Epithelial cell of esophagus (primary cell): ENCODE results near the gene AOPEP.

ENCODE experiments used
- DNase-seq: peaks from one replicate; pipeline ENCODE4 v3.0.0; 2010; ENCODE audit warnings: low read depth
- H3K4me3 ChIP-seq: 2 replicates; pipeline ENCODE4 v1.5.1; 2011; ENCODE audit warnings: mild to moderate bottlenecking, low read length, control low read depth
- CTCF ChIP-seq: IDR thresholded peaks from 2 replicates; pipeline ENCODE4 v1.5.1; 2011; ENCODE audit warnings: low read depth, mild to moderate bottlenecking, low read length, control low read depth, inconsistent platforms; ENCODE audit not compliant: insufficient read depth; ENCODE audit errors: missing control alignments

AOPEP gene

GRCh38 chr9:94798708-94799107 lies 72.2 kb downstream of the AOPEP start:
- H3K4me3 ChIP-seq: no peak overlapping the region
- no peak for TF ChIP-seq CTCF
- no peak for DNase-seq

GRCh38 chr9:94799578-94800264 lies 73.2 kb downstream of the AOPEP start:
- H3K4me3 ChIP-seq: no peak overlapping the region
- DNase-seq: peak; percentile 56
- TF ChIP-seq CTCF: no peak

- DNase-seq: no peak
- no peak overlapping the region for H3K4me3 ChIP-seq
- TF ChIP-seq CTCF: no peak
Observed at GRCh38 chr9:94800424-94801117, 74.1 kb downstream of the AOPEP start.

- H3K4me3 ChIP-seq: no peak overlapping the region
- no peak for TF ChIP-seq CTCF
- no peak for DNase-seq
Observed at GRCh38 chr9:94801234-94801633, 74.7 kb downstream of the AOPEP start.

GRCh38 chr9:94801681-94802080 lies 75.2 kb downstream of the AOPEP start:
- no peak for TF ChIP-seq CTCF
- DNase-seq: peak; percentile 60
- no peak overlapping the region for H3K4me3 ChIP-seq

- no peak for TF ChIP-seq CTCF
- H3K4me3 ChIP-seq: no peak overlapping the region
- DNase-seq: peak; percentile 50
Observed at GRCh38 chr9:94802251-94802650, 75.8 kb downstream of the AOPEP start.
